ENCODE measurements around the gene NPLOC4.

- TF ChIP-seq EP300 (IDR thresholded peaks at IDR 0.05) = no peak
- TF ChIP-seq CTCF (IDR thresholded peaks at IDR 0.05) = no peak
- no peak for TF ChIP-seq POLR2A (IDR thresholded peaks at IDR 0.05)
Measured at GRCh38 chr17:81685108-81685507, 48.2 kb upstream of the NPLOC4 start.

All from stomach (tissue), 4 donors.